Caco-2 (cell line): ENCODE results near the gene C19orf53. TPM values are rescaled to one million over a fixed set of nuclear protein-coding genes. Genes with fewer than 3 reads are reported as not detected.

ENCODE experiments used
- BruUV-seq: library from RNA; stranded (reverse); fragments of 400-500 nt; replicated peaks from 2 replicates; lab custom pipeline; 2021; lab: Mats Ljungman, UMichigan
- CTCF ChIA-PET: fragments of 300-600 bp; sonication (Branson Sonifier 250); formaldehyde crosslinking; loops from one replicate; lab custom pipeline; 2022; ENCODE audit warnings: antibody characterized with exemption; lab: Charles Lee
- POLR2A ChIA-PET: fragments of 300-600 bp; sonication (Branson Sonifier 250); formaldehyde crosslinking; loops from one replicate; lab custom pipeline; 2022; ENCODE audit warnings: antibody characterized with exemption; lab: Charles Lee
- DNase-seq, 2 experiments: peaks; one replicate each; pipeline versions ENCODE4 v3.0.0 to v3.0.0-alpha.2; 2020 to 2022
- H3K27me3 ChIP-seq: replicated peaks from 2 replicates; pipeline ENCODE4 v1.6.0; 2011; ENCODE audit warnings: low read length; ENCODE audit not compliant: control insufficient read depth, insufficient read depth
- H3K36me3 ChIP-seq: 2 replicates; pipeline ENCODE4 v1.5.1; 2011; ENCODE audit warnings: low read length; ENCODE audit not compliant: control insufficient read depth, insufficient read depth
- H3K4me1 ChIP-seq: fragments of 250-450 bp; sonication (Bioruptor Pico); 2 replicates; pipeline ENCODE4 v1.5.1; 2020; ENCODE audit warnings: mild to moderate bottlenecking
- H3K4me3 ChIP-seq: 2 replicates; pipeline ENCODE4 v1.5.1; 2011; ENCODE audit warnings: low read depth, mild to moderate bottlenecking, control low read depth, low read length
- H3K9me3 ChIP-seq: fragments of 250-450 bp; sonication (Bioruptor Pico); 2 replicates; pipeline ENCODE4 v1.5.1; 2020; ENCODE audit warnings: mild to moderate bottlenecking, moderate library complexity
- H3K27ac Mint-ChIP-seq: one replicate; pipeline ENCODE4 v1.8.0; 2022; ENCODE audit warnings: mixed read lengths; ENCODE audit not compliant: unreplicated experiment
- H3K27me3 Mint-ChIP-seq: one replicate; pipeline ENCODE4 v1.8.0; 2022; ENCODE audit warnings: mixed read lengths; ENCODE audit not compliant: insufficient read depth, unreplicated experiment
- H3K36me3 Mint-ChIP-seq: one replicate; pipeline ENCODE4 v1.8.0; 2022; ENCODE audit warnings: mild to moderate bottlenecking, mixed read lengths; ENCODE audit not compliant: insufficient read depth, unreplicated experiment
- H3K4me1 Mint-ChIP-seq: one replicate; pipeline ENCODE4 v1.8.0; 2022; ENCODE audit warnings: low read depth, mixed read lengths; ENCODE audit not compliant: unreplicated experiment
- H3K4me3 Mint-ChIP-seq: one replicate; pipeline ENCODE4 v1.8.0; 2022; ENCODE audit warnings: mild to moderate bottlenecking, moderate library complexity, mixed read lengths; ENCODE audit not compliant: unreplicated experiment
- H3K9me3 Mint-ChIP-seq: one replicate; pipeline ENCODE4 v1.8.0; 2022; ENCODE audit warnings: mixed read lengths; ENCODE audit not compliant: unreplicated experiment
- intact Hi-C: fragments of 100-400 bp; cut with micrococcal nuclease; formaldehyde crosslinking; loops from one replicate; pipeline ENCODE4 v1.10.0; 2022; ENCODE audit not compliant: unreplicated experiment
- total RNA-seq: library from RNA; stranded (reverse); gene quantifications from 2 replicates; pipeline ENCODE4 v1.2.3, GENCODE V29; 2022
- TF ChIP-seq, protein P1 (sequence below), 2 experiments: fragments of 200-600 bp in 1 of 2; IDR thresholded peaks; 1 replicate in 1 of 2; 2 replicates in 1 of 2; pipeline versions ENCODE4 v1.5.1 to v1.8.0; 2011 to 2022; ENCODE audit warnings: antibody characterized with exemption in 1 of 2, control low read depth in 1 of 2, inconsistent platforms in 1 of 2, low read depth in 1 of 2, low read length in 1 of 2, mild to moderate bottlenecking in 1 of 2, moderate library complexity in 1 of 2; ENCODE audit not compliant: insufficient read depth in 1 of 2, severe bottlenecking in 1 of 2, unreplicated experiment in 1 of 2

C19orf53 gene
- total RNA-seq, 1 experiment from 2014 or later = 113 TPM

DNA sequence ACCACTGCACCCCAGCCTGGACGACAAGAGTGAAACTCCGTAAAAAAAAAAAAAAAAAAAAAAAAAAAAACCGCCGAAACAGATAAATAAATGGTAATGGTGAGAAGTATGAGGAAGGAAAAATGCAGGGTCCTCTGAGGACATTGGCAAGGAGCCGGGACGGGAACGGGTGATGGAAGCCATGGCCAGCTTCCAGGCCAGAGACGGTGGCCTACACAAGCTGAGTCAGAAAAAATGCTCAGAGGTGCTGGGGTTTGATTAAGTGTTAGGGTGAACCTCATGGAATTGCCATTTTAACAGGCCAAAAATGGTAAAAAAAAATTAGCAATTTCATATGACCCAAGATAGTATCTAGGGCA is 20.1 kb downstream of the C19orf53 start:
- Mint-ChIP-seq H3K36me3 (peaks cover 12% of the 10 kb centered on the region), H3K27me3 (no peaks in the 10 kb centered on the region), H3K4me1 (peaks cover 9% of the 10 kb centered on the region), H3K4me3 (peak overlapping the region; percentile 97), H3K27ac (peak overlapping the region; percentile 99), H3K9me3 (no peaks in the 10 kb centered on the region)
- POLR2A ChIA-PET = interaction anchor here (1.5 to 1.7 kb wide), 2 partner anchors 30 to 342 kb away, joined by 5 to 9 read pairs; partner anchors contain the start of genes ASF1B and MRI1
- no peaks in the 10 kb centered on the region for H3K9me3 ChIP-seq
- H3K4me1 ChIP-seq = no peaks in the 10 kb centered on the region
- no peaks in the 10 kb centered on the region for H3K36me3 ChIP-seq
- CTCF ChIA-PET = interaction anchor here (2.0 kb wide), 1 partner anchor 68 kb away, joined by 10 read pairs; no protein-coding TSS in a partner anchor
- BruUV-seq = TSS peak; percentile 90
- intact Hi-C loops = loop anchor here (2.0 to 10.0 kb wide), 2 partner anchors 20 to 50 kb away; partner anchors contain the start of gene C19orf53
- peak overlapping the region; percentile 64 for H3K4me3 ChIP-seq
- DNase-seq = no peak
- TF ChIP-seq, protein P1, sequence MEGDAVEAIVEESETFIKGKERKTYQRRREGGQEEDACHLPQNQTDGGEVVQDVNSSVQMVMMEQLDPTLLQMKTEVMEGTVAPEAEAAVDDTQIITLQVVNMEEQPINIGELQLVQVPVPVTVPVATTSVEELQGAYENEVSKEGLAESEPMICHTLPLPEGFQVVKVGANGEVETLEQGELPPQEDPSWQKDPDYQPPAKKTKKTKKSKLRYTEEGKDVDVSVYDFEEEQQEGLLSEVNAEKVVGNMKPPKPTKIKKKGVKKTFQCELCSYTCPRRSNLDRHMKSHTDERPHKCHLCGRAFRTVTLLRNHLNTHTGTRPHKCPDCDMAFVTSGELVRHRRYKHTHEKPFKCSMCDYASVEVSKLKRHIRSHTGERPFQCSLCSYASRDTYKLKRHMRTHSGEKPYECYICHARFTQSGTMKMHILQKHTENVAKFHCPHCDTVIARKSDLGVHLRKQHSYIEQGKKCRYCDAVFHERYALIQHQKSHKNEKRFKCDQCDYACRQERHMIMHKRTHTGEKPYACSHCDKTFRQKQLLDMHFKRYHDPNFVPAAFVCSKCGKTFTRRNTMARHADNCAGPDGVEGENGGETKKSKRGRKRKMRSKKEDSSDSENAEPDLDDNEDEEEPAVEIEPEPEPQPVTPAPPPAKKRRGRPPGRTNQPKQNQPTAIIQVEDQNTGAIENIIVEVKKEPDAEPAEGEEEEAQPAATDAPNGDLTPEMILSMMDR (IDR thresholded peaks at IDR 0.05; ENCODE audit: insufficient read depth in 1 of 2, low read depth in 1 of 2, low read length in 1 of 2, severe bottlenecking in 1 of 2, unreplicated experiment in 1 of 2) = no peak
- H3K27me3 ChIP-seq = no peaks in the 10 kb centered on the region

DNA sequence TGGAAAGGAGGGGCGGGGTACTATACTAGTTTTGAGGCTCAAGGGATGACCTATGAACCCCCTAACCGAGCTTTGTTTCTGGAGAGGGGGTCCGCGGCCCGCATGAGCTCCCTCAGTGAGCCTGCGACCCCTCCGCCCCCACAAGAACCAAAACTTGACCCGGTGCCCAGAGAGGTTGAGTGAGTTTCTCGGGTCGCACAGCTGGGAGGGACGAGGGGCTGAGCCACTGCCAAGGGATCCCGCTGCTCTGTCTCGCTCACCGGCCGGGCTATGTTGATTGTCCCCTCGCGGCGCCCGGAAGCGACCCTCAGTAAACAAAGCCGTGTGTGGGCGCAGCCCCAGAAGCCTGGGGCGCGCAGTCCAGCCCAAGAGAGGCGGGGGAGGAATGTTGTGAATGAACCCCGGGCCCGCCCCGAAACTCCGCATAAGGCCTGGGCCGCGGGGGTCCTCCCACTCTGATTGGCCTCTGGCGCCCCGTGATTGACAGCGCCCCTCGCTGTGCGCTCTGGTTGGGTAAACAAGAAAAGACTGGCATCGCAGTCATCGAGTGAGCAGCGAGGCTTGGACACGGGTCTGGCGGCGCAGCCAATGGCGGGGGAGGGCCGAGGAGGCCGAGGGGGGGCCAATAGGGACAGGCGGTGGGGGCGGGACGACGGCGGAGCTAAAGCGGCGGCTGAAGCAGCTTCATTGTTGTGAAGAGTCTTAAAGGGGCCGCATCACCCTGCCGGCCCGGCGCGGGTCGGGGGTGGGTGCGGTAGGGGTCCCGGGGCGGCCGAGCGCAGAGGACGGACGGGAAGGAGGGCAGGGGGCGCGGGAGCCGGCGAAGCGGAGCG is 20.7 kb downstream of the C19orf53 start, which contains the start of gene ZSWIM4:
Gene ZSWIM4 (plus strand): TSS at position 687 of the 833 bp plus-strand sequence. CDS start 206 bp downstream, outside the sequence.
- Mint-ChIP-seq H3K36me3 (peaks cover 12% of the 10 kb centered on the region), H3K4me3 (peak within 1 kb of the TSS; percentile 97), H3K27me3 (no peaks in the 10 kb centered on the region), H3K4me1 (peaks cover 9% of the 10 kb centered on the region), H3K27ac (peak within 1 kb of the TSS; percentile 99), H3K9me3 (no peaks in the 10 kb centered on the region)
- CTCF ChIA-PET = interaction anchor here (0.6 to 2.0 kb wide), 3 partner anchors 10 to 67 kb away, joined by 3 to 10 read pairs (median 3); no protein-coding TSS in a partner anchor
- H3K4me1 ChIP-seq = no peaks in the 10 kb centered on the region
- H3K4me3 ChIP-seq = peak within 1 kb of the TSS; percentile 80
- peak; percentile 98 to 99 for DNase-seq
- no peaks in the 10 kb centered on the region for H3K36me3 ChIP-seq
- no peaks in the 10 kb centered on the region for H3K9me3 ChIP-seq
- intact Hi-C loops = loop anchor here (2.0 to 10.0 kb wide), 2 partner anchors 20 to 50 kb away; partner anchors contain the start of gene C19orf53
- BruUV-seq = no TSS peak
- POLR2A ChIA-PET = interaction anchor here (0.6 to 1.7 kb wide), 6 partner anchors 11 to 342 kb away, joined by 3 to 9 read pairs (median 4); partner anchors contain the start of genes ASF1B, MRI1 and PRKACA
- no peaks in the 10 kb centered on the region for H3K27me3 ChIP-seq
- TF ChIP-seq, protein P1 (IDR thresholded peaks at IDR 0.05; ENCODE audit: insufficient read depth in 1 of 2, low read depth in 1 of 2, low read length in 1 of 2, severe bottlenecking in 1 of 2, unreplicated experiment in 1 of 2) = no peak
